GM18909 (cell line): ENCODE results near the gene RND3.

Source experiments
- ATAC-seq: cut with Tn5 transposase; IDR thresholded peaks from one replicate; pipeline ENCODE4 v1.9.1; 2021; ENCODE audit warnings: mild to moderate bottlenecking; ENCODE audit not compliant: unreplicated experiment, poor library complexity

RND3 gene

GRCh38 chr2:150487537-150488429, at the start of gene RND3:
RND3 (minus strand) TSS chr2:150487667; CDS start chr2:150487417, 250 bp downstream.
- ATAC-seq: peak; percentile 76

- no peak for ATAC-seq
Observed at GRCh38 chr2:150535176-150535575, 47.7 kb upstream of the RND3 start.

GRCh38 chr2:150532879-150533278, 45.4 kb upstream of the RND3 start:
- ATAC-seq: no peak

- no peak for ATAC-seq
Observed at GRCh38 chr2:150532020-150532419, 44.6 kb upstream of the RND3 start.

- ATAC-seq: no peak
Observed at GRCh38 chr2:150531591-150531990, 44.1 kb upstream of the RND3 start.

- no peak for ATAC-seq
Observed at GRCh38 chr2:150530168-150530567, 42.7 kb upstream of the RND3 start.

GRCh38 chr2:150528861-150529801, 41.7 kb upstream of the RND3 start:
- ATAC-seq: peak; percentile 97

GRCh38 chr2:150526827-150527226, 39.4 kb upstream of the RND3 start:
- ATAC-seq: no peak

- ATAC-seq: no peak
Observed at GRCh38 chr2:150526006-150526405, 38.5 kb upstream of the RND3 start.

GRCh38 chr2:150522269-150522668, 34.8 kb upstream of the RND3 start:
- ATAC-seq: no peak

- no peak for ATAC-seq
Observed at GRCh38 chr2:150520887-150521664, 33.6 kb upstream of the RND3 start.

GRCh38 chr2:150520033-150520432, 32.6 kb upstream of the RND3 start:
- no peak for ATAC-seq

GRCh38 chr2:150517951-150518680, 30.6 kb upstream of the RND3 start:
- no peak for ATAC-seq

- ATAC-seq: no peak
Observed at GRCh38 chr2:150513647-150514046, 26.2 kb upstream of the RND3 start.

- ATAC-seq: no peak
Observed at GRCh38 chr2:150508497-150509137, 21.1 kb upstream of the RND3 start.

GRCh38 chr2:150507071-150507470, 19.6 kb upstream of the RND3 start:
- ATAC-seq: no peak

GRCh38 chr2:150505178-150505577, 17.7 kb upstream of the RND3 start:
- ATAC-seq: no peak

GRCh38 chr2:150495993-150496627, 8.6 kb upstream of the RND3 start:
- no peak for ATAC-seq

GRCh38 chr2:150495001-150495400, 7.5 kb upstream of the RND3 start:
- ATAC-seq: no peak
